ENCODE measurements around the gene MOCS3.

The MOCS3 gene

GRCh38 chr20:50958615-50959542 is at the start of gene MOCS3:
Gene MOCS3, plus strand, starts transcription at chr20:50958818. Its CDS starts 25 bp downstream, at chr20:50958843.
- no peak for TF ChIP-seq EZH2 (IDR thresholded peaks at IDR 0.05)
- peak; percentile 63; the same call in 1 of the 2 replicates for TF ChIP-seq POLR2AphosphoS5 (IDR thresholded peaks at IDR 0.05; ENCODE audit: borderline replicate concordance, low read depth, low read length)
- Histone ChIP-seq H3K9ac (ENCODE audit: insufficient read length) (peak within 1 kb of the TSS; percentile 99), H3K27ac (peak within 1 kb of the TSS; percentile 99), H3K36me3 (ENCODE audit: insufficient read depth, low read length) (peaks cover 29% of the 10 kb centered on the region), H3K9me3 (ENCODE audit: low read depth, low read length) (no peaks in the 10 kb centered on the region), H3K4me3 (peak within 1 kb of the TSS; percentile 89)
- DNase-seq (ENCODE audit: low read depth, low spot score), result peak; percentile 90

GRCh38 chr20:50909413-50909812 is 49.2 kb upstream of the MOCS3 start:
- H3K9me3 ChIP-seq (ENCODE audit: low read depth, low read length), result no peaks in the 10 kb centered on the region
- TF ChIP-seq FOXP2 (optimal IDR thresholded peaks at IDR 0.05; ENCODE audit: control extremely low read depth, extremely low read length, insufficient read depth) (no peak), POLR2AphosphoS5 (IDR thresholded peaks at IDR 0.05; ENCODE audit: borderline replicate concordance, low read depth, low read length) (no peak), EZH2 (IDR thresholded peaks at IDR 0.05) (no peak)
- peak overlapping the region; percentile 94 for H3K27ac ChIP-seq
- no peak for DNase-seq (ENCODE audit: low read depth, low spot score)
- no peak overlapping the region for H3K4me3 ChIP-seq
- H3K9ac ChIP-seq (ENCODE audit: insufficient read length), result no peak overlapping the region
- peaks cover 46% of the 10 kb centered on the region for H3K36me3 ChIP-seq (ENCODE audit: insufficient read depth, low read length)

- H3K4me3 ChIP-seq, result peak overlapping the region; percentile 58
- peaks cover 46% of the 10 kb centered on the region for H3K36me3 ChIP-seq (ENCODE audit: insufficient read depth, low read length)
- TF ChIP-seq POLR2AphosphoS5 (IDR thresholded peaks at IDR 0.05; ENCODE audit: borderline replicate concordance, low read depth, low read length), result peak; percentile 38; the same call in 1 of the 2 replicates
- TF ChIP-seq FOXP2 (optimal IDR thresholded peaks at IDR 0.05; ENCODE audit: control extremely low read depth, extremely low read length, insufficient read depth), result no peak
- H3K9ac ChIP-seq (ENCODE audit: insufficient read length), result no peak overlapping the region
- no peaks in the 10 kb centered on the region for H3K9me3 ChIP-seq (ENCODE audit: low read depth, low read length)
- H3K27ac ChIP-seq, result peak overlapping the region; percentile 94
- DNase-seq (ENCODE audit: low read depth, low spot score), result peak; percentile 92
These were observed 47.6 kb upstream of the MOCS3 start for GRCh38 chr20:50911030-50911429.

GRCh38 chr20:50911716-50912115 is 46.9 kb upstream of the MOCS3 start:
- no peak for DNase-seq (ENCODE audit: low read depth, low spot score)
- Histone ChIP-seq H3K4me3 (peak overlapping the region; percentile 58), H3K36me3 (ENCODE audit: insufficient read depth, low read length) (peaks cover 52% of the 10 kb centered on the region), H3K9ac (ENCODE audit: insufficient read length) (no peak overlapping the region), H3K27ac (peak overlapping the region; percentile 94), H3K9me3 (ENCODE audit: low read depth, low read length) (no peaks in the 10 kb centered on the region)
- TF ChIP-seq FOXP2 (optimal IDR thresholded peaks at IDR 0.05; ENCODE audit: control extremely low read depth, extremely low read length, insufficient read depth) (no peak), EZH2 (IDR thresholded peaks at IDR 0.05) (no peak), POLR2AphosphoS5 (IDR thresholded peaks at IDR 0.05; ENCODE audit: borderline replicate concordance, low read depth, low read length) (no peak)

- H3K4me3 ChIP-seq, result no peak overlapping the region
- no peaks in the 10 kb centered on the region for H3K9me3 ChIP-seq (ENCODE audit: low read depth, low read length)
- H3K27ac ChIP-seq, result peak overlapping the region; percentile 69
- H3K9ac ChIP-seq (ENCODE audit: insufficient read length), result no peak overlapping the region
- H3K36me3 ChIP-seq (ENCODE audit: insufficient read depth, low read length), result peaks cover 45% of the 10 kb centered on the region
- no peak for DNase-seq (ENCODE audit: low read depth, low spot score)
- TF ChIP-seq FOXP2 (optimal IDR thresholded peaks at IDR 0.05; ENCODE audit: control extremely low read depth, extremely low read length, insufficient read depth), result no peak
- TF ChIP-seq POLR2AphosphoS5 (IDR thresholded peaks at IDR 0.05; ENCODE audit: borderline replicate concordance, low read depth, low read length), result no peak
- no peak for TF ChIP-seq EZH2 (IDR thresholded peaks at IDR 0.05)
These were observed 44.8 kb upstream of the MOCS3 start for GRCh38 chr20:50913690-50914375.

GRCh38 chr20:50915424-50915823 is 43.2 kb upstream of the MOCS3 start:
- H3K4me3 ChIP-seq, result 0 out of 2 replicates have a peak overlapping the region, but pooled peaks have one; percentile 1
- peaks cover 38% of the 10 kb centered on the region for H3K36me3 ChIP-seq (ENCODE audit: insufficient read depth, low read length)
- TF ChIP-seq FOXP2 (optimal IDR thresholded peaks at IDR 0.05; ENCODE audit: control extremely low read depth, extremely low read length, insufficient read depth), result no peak
- no peak for TF ChIP-seq POLR2AphosphoS5 (IDR thresholded peaks at IDR 0.05; ENCODE audit: borderline replicate concordance, low read depth, low read length)
- TF ChIP-seq EZH2 (IDR thresholded peaks at IDR 0.05), result no peak
- no peaks in the 10 kb centered on the region for H3K9me3 ChIP-seq (ENCODE audit: low read depth, low read length)
- DNase-seq (ENCODE audit: low read depth, low spot score), result no peak
- no peak overlapping the region for H3K9ac ChIP-seq (ENCODE audit: insufficient read length)
- H3K27ac ChIP-seq, result peak overlapping the region; percentile 56; the same call in 1 of the 2 replicates

- no peak for DNase-seq (ENCODE audit: low read depth, low spot score)
- no peak overlapping the region; the same call in 1 of the 2 replicates for H3K4me3 ChIP-seq
- peaks cover 47% of the 10 kb centered on the region for H3K36me3 ChIP-seq (ENCODE audit: insufficient read depth, low read length)
- H3K9me3 ChIP-seq (ENCODE audit: low read depth, low read length), result no peaks in the 10 kb centered on the region
- H3K9ac ChIP-seq (ENCODE audit: insufficient read length), result peak overlapping the region; percentile 9
- no peak for TF ChIP-seq FOXP2 (optimal IDR thresholded peaks at IDR 0.05; ENCODE audit: control extremely low read depth, extremely low read length, insufficient read depth)
- TF ChIP-seq POLR2AphosphoS5 (IDR thresholded peaks at IDR 0.05; ENCODE audit: borderline replicate concordance, low read depth, low read length), result no peak
- no peak for TF ChIP-seq EZH2 (IDR thresholded peaks at IDR 0.05)
- H3K27ac ChIP-seq, result peak overlapping the region; percentile 74
These were observed 42.4 kb upstream of the MOCS3 start for GRCh38 chr20:50916257-50916656.

GRCh38 chr20:50916934-50917333 is 41.7 kb upstream of the MOCS3 start:
- Histone ChIP-seq H3K36me3 (ENCODE audit: insufficient read depth, low read length) (peaks cover 51% of the 10 kb centered on the region), H3K9ac (ENCODE audit: insufficient read length) (peak overlapping the region; percentile 9), H3K4me3 (0 out of 2 replicates have a peak overlapping the region, but pooled peaks have one; percentile 11), H3K27ac (peak overlapping the region; percentile 74), H3K9me3 (ENCODE audit: low read depth, low read length) (no peaks in the 10 kb centered on the region)
- no peak for TF ChIP-seq EZH2 (IDR thresholded peaks at IDR 0.05)
- TF ChIP-seq FOXP2 (optimal IDR thresholded peaks at IDR 0.05; ENCODE audit: control extremely low read depth, extremely low read length, insufficient read depth), result no peak
- no peak for TF ChIP-seq POLR2AphosphoS5 (IDR thresholded peaks at IDR 0.05; ENCODE audit: borderline replicate concordance, low read depth, low read length)
- no peak for DNase-seq (ENCODE audit: low read depth, low spot score)

Data from SK-N-MC (cell line).